Fibroblast of skin of left quadriceps (primary cell): ENCODE measurements around the gene CD59.
"Not testable (repeated sequence)": the region's sequence is repeated elsewhere in the genome, so short reads cannot be mapped to it uniquely, and the experiment has no call there.

Experiments used
- DNase-seq, 2 experiments: peaks; one replicate each; pipeline ENCODE4 v3.0.0-alpha.2; 2013; ENCODE audit warnings: low read depth in 2 of 2

Gene CD59

DNA sequence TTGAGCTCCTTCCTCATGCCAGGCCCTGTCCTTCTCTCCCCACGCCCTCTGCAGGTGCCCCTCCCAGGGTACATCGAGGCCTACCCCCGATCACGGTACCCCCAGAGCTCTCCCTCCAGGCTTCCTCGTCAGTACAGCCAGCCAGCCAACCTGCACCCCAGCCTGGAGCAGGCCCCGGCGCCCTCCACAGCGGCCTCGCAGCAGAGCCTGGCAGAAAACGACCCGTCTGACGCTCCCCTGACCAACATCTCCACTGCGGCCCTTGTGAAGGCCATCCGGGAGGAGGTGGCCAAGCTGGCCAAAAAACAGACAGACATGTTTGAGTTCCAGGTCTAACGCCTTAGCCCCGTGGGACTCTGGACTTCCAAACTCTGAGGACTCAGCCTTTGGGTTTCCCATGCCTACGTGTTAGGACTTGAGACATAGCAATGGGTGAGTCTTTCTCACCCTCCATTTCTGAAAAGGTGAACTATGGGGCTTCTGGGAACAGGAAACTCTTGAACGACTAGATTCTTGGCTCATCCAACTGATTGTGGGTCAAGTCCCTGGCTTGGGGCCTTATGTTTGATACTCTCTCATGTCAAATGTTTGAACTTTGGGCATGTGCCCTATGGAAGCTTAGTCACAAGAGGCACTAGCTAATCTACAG is 68.3 kb downstream of the CD59 start:
- DNase-seq: no peak

GRCh38 chr11:33665350-33666106 is 70.7 kb downstream of the CD59 start:
- no peak for DNase-seq

- DNase-seq: no peak
Measured at GRCh38 chr11:33664827-33665226, 71.4 kb downstream of the CD59 start.

DNA sequence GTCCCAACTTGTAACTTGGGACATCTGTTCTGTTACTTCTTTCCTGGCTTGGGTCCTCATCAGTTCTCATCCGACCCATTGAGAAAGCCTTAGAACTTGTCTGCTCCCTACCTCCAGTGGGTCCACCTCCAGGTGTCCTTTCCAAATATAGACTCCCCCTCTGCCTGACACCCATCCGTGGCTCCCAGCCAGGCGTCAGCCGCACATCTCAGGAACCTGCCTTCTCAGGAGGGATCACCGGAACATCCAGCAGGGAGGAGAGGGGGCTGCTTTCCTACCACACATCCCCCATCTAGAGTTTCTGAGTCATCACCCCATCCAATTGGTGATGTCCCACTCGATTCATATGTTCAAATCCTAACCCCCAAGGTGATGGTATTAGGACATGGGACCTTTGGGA is 72.1 kb downstream of the CD59 start:
- DNase-seq: no peak

DNA sequence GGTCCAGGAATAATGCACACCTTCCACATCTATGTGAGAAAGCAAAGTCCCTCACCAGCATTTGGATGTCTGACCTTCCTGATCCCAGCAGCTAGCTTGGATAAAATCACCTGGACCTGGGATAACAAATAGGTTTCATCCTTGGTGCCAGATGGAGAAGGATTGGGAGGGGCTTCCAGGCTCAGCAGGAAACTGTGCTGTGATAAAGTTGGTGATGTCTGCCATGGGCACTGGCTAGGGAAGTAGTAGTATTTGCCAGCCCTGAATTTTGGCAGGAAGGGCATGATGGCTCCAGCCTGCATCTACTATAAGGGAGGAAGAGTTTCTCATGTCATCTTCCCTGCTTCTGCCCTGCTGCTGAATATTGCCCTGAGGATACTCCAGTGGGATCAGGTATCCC is 73.1 kb downstream of the CD59 start:
- DNase-seq: no peak

DNA sequence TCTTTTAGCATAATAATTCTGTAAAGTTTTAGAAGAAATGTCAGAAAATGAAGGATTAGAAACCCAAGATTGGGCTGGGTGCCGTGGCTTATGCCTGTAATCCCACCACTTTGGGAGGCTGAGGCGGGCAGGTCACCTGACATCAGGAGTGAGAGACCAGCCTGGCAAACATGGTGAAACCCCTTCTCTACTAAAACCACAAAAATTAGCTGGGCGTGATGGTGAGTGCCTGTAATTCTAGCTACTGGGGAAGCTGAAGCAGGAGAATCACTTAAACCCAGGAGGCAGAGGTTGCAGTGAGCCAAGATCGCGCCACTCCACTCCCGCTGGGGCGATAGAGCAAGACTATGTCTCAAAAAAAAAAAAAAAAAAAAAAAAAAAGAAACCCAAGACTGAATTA is 74.7 kb downstream of the CD59 start:
- not testable (repeated sequence) for DNase-seq

DNA sequence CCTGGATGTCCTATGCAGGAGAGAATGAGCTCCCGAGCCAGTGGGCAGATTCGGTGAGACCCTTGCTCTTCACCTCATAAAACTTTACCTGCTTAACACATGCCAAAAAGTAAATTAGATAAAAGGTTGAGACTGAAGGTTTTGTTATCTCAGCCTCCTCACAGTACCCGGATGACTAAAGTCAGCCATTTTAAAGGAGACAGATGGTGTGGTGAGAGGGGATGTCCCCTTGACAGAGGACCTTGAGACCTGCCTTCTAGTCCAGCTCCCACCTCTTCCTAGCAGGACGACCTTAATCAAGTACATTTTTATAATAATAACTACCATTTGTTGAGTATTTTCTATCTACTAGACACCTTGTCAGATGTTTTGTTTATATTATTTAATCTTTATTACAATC is 75.3 kb downstream of the CD59 start:
- DNase-seq: no peak

- DNase-seq: no peak
Measured at GRCh38 chr11:33659370-33660139, 76.7 kb downstream of the CD59 start.

DNA sequence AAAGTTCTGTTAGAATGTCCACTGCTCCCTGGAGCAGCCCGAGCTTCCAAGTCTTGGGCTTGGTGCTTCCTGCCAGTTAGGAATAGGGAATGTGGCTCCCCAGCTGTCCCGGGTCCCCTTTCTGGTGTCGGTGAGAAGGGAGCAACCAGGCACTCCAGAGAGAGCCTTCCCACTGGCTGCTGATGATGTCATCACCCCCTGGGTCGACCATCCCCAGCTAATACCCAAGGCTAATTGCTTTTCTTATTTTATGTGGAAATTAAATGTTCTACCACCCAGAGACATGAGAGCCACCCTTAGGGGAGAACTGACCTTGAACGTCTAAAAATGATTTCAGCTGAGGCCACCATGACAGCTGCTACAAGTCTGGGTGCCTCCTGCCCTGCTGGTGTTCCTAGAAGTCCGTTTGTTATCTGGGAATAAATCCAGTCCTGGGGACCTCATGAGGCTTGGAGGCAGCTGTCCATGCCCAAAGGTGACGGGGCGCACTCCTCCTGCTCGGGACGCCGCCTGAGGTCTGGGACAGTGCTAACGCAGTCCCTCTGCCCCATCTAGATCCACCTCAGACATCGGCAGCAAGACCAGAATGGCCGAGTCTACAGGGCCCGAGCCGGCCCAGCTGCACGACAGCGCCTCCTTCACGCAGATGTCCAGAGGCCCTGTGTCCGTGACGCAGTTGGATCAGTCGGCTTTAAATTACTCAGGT is 77.9 kb downstream of the CD59 start:
- DNase-seq: no peak

GRCh38 chr11:33657757-33658156 is 78.5 kb downstream of the CD59 start:
- no peak for DNase-seq

- DNase-seq: no peak
Measured at GRCh38 chr11:33656768-33657167, 79.5 kb downstream of the CD59 start.

DNA sequence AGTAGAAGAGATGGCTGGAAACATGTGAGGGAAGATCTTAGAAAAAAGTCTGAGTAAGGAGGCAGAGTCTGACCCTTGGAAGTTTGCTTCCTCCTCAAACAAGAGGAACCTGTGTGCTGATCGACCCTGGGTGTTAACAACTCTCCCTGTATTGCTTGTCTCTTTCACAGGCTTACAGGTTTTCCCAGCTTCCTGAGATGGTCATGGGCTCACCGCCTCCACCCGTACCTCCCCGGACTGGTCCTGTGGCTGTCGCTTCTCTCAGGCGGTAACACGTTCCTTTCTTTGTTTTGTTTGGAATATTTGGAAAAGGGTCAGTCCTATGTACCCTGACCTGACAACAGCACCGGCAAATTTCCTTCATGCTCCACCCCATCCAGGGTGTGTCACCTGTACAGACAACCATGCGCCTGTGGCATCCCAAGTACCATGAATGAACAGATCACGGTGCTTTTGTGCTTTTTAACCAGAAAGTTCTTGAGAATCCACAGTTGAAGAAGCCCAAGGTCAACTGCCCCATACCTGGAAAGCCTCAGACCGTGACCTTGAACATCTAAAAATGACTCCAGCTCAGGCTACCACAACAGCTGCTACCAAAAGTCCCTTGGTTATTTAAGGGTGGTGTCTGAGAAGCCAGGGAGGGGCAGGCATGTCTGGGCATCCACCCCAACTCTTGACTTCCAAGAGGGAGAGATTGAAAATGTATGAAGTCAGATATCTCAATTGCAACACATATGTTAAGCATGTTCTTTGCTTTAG is 80.2 kb downstream of the CD59 start:
- DNase-seq: no peak

GRCh38 chr11:33654594-33654993 is 81.6 kb downstream of the CD59 start:
- no peak for DNase-seq
